DOHH2 (cell line): ENCODE data around the gene BMP7.

ENCODE experiments used
- H3F3A ChIP-seq: fragments of 200-600 bp; sonication (generic), shearing (Covaris generic); 2 replicates; pipeline ENCODE4 v1.6.0; 2016; ENCODE audit warnings: antibody characterized with exemption, mild to moderate bottlenecking; ENCODE audit not compliant: control insufficient read depth, insufficient read depth
- H3K27ac ChIP-seq: fragments of 200-600 bp; sonication (generic); 2 replicates; pipeline ENCODE4 v1.5.1; 2014; ENCODE audit warnings: low read depth, mild to moderate bottlenecking, low read length, moderate library complexity
- H3K27me3 ChIP-seq: fragments of 200-600 bp; sonication (generic); 2 replicates; pipeline ENCODE4 v1.6.1; 2014; ENCODE audit warnings: mild to moderate bottlenecking, low read length, mixed read lengths; ENCODE audit not compliant: control insufficient read depth
- H3K36me3 ChIP-seq: fragments of 200-600 bp; sonication (generic); 2 replicates; pipeline ENCODE4 v1.6.1; 2014; ENCODE audit warnings: mild to moderate bottlenecking, low read length, moderate library complexity, mixed read lengths; ENCODE audit not compliant: control insufficient read depth
- H3K4me1 ChIP-seq: fragments of 200-600 bp; sonication (generic); 2 replicates; pipeline ENCODE4 v1.6.1; 2014; ENCODE audit warnings: mild to moderate bottlenecking, low read length, mixed read lengths; ENCODE audit not compliant: control insufficient read depth
- H3K4me2 ChIP-seq: fragments of 200-600 bp; sonication (generic); 2 replicates; pipeline ENCODE4 v1.6.0; 2014; ENCODE audit warnings: mild to moderate bottlenecking, low read length, moderate library complexity
- H3K4me3 ChIP-seq: fragments of 200-600 bp; sonication (generic); 2 replicates; pipeline ENCODE4 v1.5.1; 2014; ENCODE audit warnings: mild to moderate bottlenecking, low read length, mixed read lengths
- H3K79me2 ChIP-seq: fragments of 200-600 bp; sonication (generic); 2 replicates; pipeline ENCODE4 v1.6.1; 2014; ENCODE audit warnings: mild to moderate bottlenecking, low read length, mixed read lengths; ENCODE audit not compliant: control insufficient read depth
- H3K9me2 ChIP-seq: fragments of 200-600 bp; sonication (generic); replicated peaks from 2 replicates; pipeline ENCODE4 v1.6.1; 2014; ENCODE audit warnings: mild to moderate bottlenecking, low read length, mixed read lengths; ENCODE audit not compliant: control insufficient read depth
- H3K9me3 ChIP-seq: fragments of 200-600 bp; sonication (generic); 2 replicates; pipeline ENCODE4 v1.6.1; 2014; ENCODE audit warnings: antibody characterized with exemption, low read length, mixed read lengths; ENCODE audit not compliant: control insufficient read depth, insufficient read depth
- H4K20me1 ChIP-seq: fragments of 200-600 bp; sonication (generic); 2 replicates; pipeline ENCODE4 v1.6.0; 2014; ENCODE audit warnings: low read depth, mild to moderate bottlenecking, antibody characterized with exemption, low read length, moderate library complexity; ENCODE audit not compliant: control insufficient read depth, insufficient read depth
- CTCF ChIP-seq: fragments of 200-600 bp; sonication (generic); IDR thresholded peaks from one replicate; pipeline ENCODE4 v1.5.1; 2014; ENCODE audit warnings: antibody characterized with exemption, mild to moderate bottlenecking, low read depth, low read length; ENCODE audit not compliant: poor library complexity, severe bottlenecking
- EZH2phosphoT487 ChIP-seq: fragments of 200-600 bp; sonication (generic); IDR thresholded peaks from 2 replicates; pipeline ENCODE4 v1.6.1; 2017; ENCODE audit warnings: borderline replicate concordance, mild to moderate bottlenecking, antibody characterized with exemption, low read length, moderate library complexity, mixed read lengths

Gene BMP7

GRCh38 chr20:57313951-57314350 lies 47.5 kb upstream of the BMP7 start:
- Histone ChIP-seq H3K27ac (peak overlapping the region; percentile 99), H3K4me2 (peak overlapping the region; percentile 90; the same call in 1 of the 2 replicates)
- no peak for TF ChIP-seq EZH2phosphoT487
- no peak for TF ChIP-seq CTCF

GRCh38 chr20:57313230-57313629 lies 46.8 kb upstream of the BMP7 start:
- Histone ChIP-seq H3K9me2 (no peaks in the 10 kb centered on the region), H3K9me3 (no peaks in the 10 kb centered on the region), H3K27ac (peak overlapping the region; percentile 2; the same call in 1 of the 2 replicates), H3K79me2 (peaks cover 16% of the 10 kb centered on the region), H3K4me1 (peaks cover 98% of the 10 kb centered on the region), H3K27me3 (no peaks in the 10 kb centered on the region), H4K20me1 (no peaks in the 10 kb centered on the region), H3F3A (peaks cover 33% of the 10 kb centered on the region), H3K36me3 (peaks cover 5% of the 10 kb centered on the region), H3K4me2 (0 out of 2 replicates have a peak overlapping the region, but pooled peaks have one; percentile 90), H3K4me3 (no peak overlapping the region)
- TF ChIP-seq CTCF (no peak), EZH2phosphoT487 (no peak)

More at GRCh38 chr20:57313951-57314350, 47.5 kb upstream of the BMP7 start:
- Histone ChIP-seq H3K79me2 (peaks cover 15% of the 10 kb centered on the region), H3K36me3 (peaks cover 5% of the 10 kb centered on the region), H3F3A (peaks cover 35% of the 10 kb centered on the region), H3K27me3 (no peaks in the 10 kb centered on the region), H3K9me3 (no peaks in the 10 kb centered on the region), H3K4me1 (peaks cover 98% of the 10 kb centered on the region), H3K4me3 (no peak overlapping the region), H3K9me2 (no peaks in the 10 kb centered on the region), H4K20me1 (no peaks in the 10 kb centered on the region)

DNA sequence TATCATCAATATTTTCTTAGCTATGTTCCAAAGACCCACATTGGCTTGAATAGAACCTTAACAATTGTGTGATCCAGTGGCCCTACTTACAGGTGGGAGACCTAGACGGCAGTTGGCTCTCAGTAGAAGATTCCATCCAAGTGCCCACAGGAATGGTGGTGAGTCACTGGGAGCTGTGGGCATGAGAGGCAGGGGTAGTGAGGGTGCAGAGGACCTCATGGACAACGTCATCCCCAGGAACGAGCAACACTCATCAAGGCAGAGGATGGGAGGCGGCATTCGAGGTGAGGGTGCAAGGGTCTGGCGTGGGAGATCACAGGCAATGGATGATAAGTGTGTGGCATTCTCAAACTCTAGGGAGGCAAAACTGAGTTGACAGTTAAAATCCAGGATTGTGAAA lies 45.7 kb upstream of the BMP7 start:
- no peaks in the 10 kb centered on the region for H3K9me2 ChIP-seq
- H3K79me2 ChIP-seq, result peaks cover 16% of the 10 kb centered on the region
- H3K4me3 ChIP-seq, result no peak overlapping the region
- no peaks in the 10 kb centered on the region for H3K27me3 ChIP-seq
- H3K4me2 ChIP-seq, result no peak overlapping the region
- no peaks in the 10 kb centered on the region for H4K20me1 ChIP-seq
- TF ChIP-seq EZH2phosphoT487 (no peak), CTCF (no peak)
- H3F3A ChIP-seq, result peaks cover 32% of the 10 kb centered on the region
- H3K4me1 ChIP-seq, result peaks cover 99% of the 10 kb centered on the region
- no peak overlapping the region; the same call in 1 of the 2 replicates for H3K27ac ChIP-seq
- peaks cover under 1% of the 10 kb centered on the region for H3K36me3 ChIP-seq
- peaks cover 7% of the 10 kb centered on the region; the same call in 1 of the 2 replicates for H3K9me3 ChIP-seq
